ENCODE results near the gene GPR171.

DNA sequence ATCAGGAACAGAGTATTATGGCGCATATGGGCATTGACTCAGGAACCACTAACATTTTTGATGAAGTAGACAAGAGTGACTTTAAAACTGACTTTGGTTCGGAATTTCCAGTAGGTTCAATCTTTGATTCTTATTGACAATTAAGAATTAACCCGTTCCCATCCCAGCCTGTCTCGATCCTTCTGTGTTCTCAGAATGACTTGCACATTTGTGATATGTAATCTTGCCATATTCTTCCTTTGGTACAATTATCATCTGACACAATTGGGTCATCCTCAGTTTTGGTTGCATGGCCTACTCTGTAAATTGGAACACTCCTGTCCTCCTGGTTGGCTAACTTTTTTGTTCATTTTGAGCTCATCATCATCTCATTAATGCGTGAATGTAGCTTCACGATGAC, 10.5 kb downstream of the GPR171 start:
- TF ChIP-seq EZH2 (IDR thresholded peaks at IDR 0.05; ENCODE audit: low read length, unreplicated experiment) (no peak), EZH2phosphoT487 (IDR thresholded peaks at IDR 0.05; ENCODE audit: borderline replicate concordance, low read length) (no peak)
- TF ChIP-seq, protein P1, sequence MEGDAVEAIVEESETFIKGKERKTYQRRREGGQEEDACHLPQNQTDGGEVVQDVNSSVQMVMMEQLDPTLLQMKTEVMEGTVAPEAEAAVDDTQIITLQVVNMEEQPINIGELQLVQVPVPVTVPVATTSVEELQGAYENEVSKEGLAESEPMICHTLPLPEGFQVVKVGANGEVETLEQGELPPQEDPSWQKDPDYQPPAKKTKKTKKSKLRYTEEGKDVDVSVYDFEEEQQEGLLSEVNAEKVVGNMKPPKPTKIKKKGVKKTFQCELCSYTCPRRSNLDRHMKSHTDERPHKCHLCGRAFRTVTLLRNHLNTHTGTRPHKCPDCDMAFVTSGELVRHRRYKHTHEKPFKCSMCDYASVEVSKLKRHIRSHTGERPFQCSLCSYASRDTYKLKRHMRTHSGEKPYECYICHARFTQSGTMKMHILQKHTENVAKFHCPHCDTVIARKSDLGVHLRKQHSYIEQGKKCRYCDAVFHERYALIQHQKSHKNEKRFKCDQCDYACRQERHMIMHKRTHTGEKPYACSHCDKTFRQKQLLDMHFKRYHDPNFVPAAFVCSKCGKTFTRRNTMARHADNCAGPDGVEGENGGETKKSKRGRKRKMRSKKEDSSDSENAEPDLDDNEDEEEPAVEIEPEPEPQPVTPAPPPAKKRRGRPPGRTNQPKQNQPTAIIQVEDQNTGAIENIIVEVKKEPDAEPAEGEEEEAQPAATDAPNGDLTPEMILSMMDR (conservative IDR thresholded peaks at IDR 0.05; ENCODE audit: low read depth, low read length) = no peak
